ENCODE measurements around the gene ZNF121.
A peak's percentile ranks its signal among the peaks of the same experiment; 100 is the strongest.
"Not testable (repeated sequence)": the region's sequence is repeated elsewhere in the genome, so short reads cannot be mapped to it uniquely, and the experiment has no call there.

ZNF121 gene

GRCh38 chr19:9610484-9611113 is 26.3 kb upstream of the ZNF121 start:
- TF ChIP-seq CTCF (IDR thresholded peaks at IDR 0.05; ENCODE audit: low read depth, low read length) = no peak
- no peak for DNase-seq (ENCODE audit: extremely low read depth, low read depth)

GRCh38 chr19:9608912-9609311 is 24.6 kb upstream of the ZNF121 start:
- DNase-seq (ENCODE audit: extremely low read depth, low read depth) = no peak
- no peak for TF ChIP-seq CTCF (IDR thresholded peaks at IDR 0.05; ENCODE audit: low read depth, low read length)

GRCh38 chr19:9597027-9597426 is 12.7 kb upstream of the ZNF121 start:
- DNase-seq (ENCODE audit: extremely low read depth, low read depth) = peak; percentile 32
- no peak for TF ChIP-seq CTCF (IDR thresholded peaks at IDR 0.05; ENCODE audit: low read depth, low read length)

- TF ChIP-seq CTCF (IDR thresholded peaks at IDR 0.05; ENCODE audit: low read depth, low read length) = peak; percentile 71
Measured at GRCh38 chr19:9586764-9587163, 2.5 kb upstream of the ZNF121 start.

GRCh38 chr19:9582081-9582725 is 2.1 kb downstream of the ZNF121 start:
- not testable (repeated sequence) for DNase-seq (ENCODE audit: extremely low read depth, low read depth)

More at GRCh38 chr19:9586764-9587163, 2.5 kb upstream of the ZNF121 start:
- peak; percentile 19 for DNase-seq (ENCODE audit: extremely low read depth, low read depth)

- DNase-seq (ENCODE audit: extremely low read depth, low read depth) = no peak
- TF ChIP-seq CTCF (IDR thresholded peaks at IDR 0.05; ENCODE audit: low read depth, low read length) = no peak
Measured at GRCh38 chr19:9580728-9581127, 3.6 kb downstream of the ZNF121 start.

GRCh38 chr19:9570255-9570654 is 14.0 kb downstream of the ZNF121 start:
- no peak for DNase-seq (ENCODE audit: extremely low read depth, low read depth)
- TF ChIP-seq CTCF (IDR thresholded peaks at IDR 0.05; ENCODE audit: low read depth, low read length) = no peak

GRCh38 chr19:9566729-9567128 is 17.6 kb downstream of the ZNF121 start:
- no peak for TF ChIP-seq CTCF (IDR thresholded peaks at IDR 0.05; ENCODE audit: low read depth, low read length)
- DNase-seq (ENCODE audit: extremely low read depth, low read depth) = no peak
